GM21515 (cell line): Measurements from ENCODE around the gene WBP2.

Source experiments
- ATAC-seq: cut with Tn5 transposase; IDR thresholded peaks from one replicate; pipeline ENCODE4 v1.9.1; 2021; ENCODE audit not compliant: unreplicated experiment

WBP2 gene

DNA sequence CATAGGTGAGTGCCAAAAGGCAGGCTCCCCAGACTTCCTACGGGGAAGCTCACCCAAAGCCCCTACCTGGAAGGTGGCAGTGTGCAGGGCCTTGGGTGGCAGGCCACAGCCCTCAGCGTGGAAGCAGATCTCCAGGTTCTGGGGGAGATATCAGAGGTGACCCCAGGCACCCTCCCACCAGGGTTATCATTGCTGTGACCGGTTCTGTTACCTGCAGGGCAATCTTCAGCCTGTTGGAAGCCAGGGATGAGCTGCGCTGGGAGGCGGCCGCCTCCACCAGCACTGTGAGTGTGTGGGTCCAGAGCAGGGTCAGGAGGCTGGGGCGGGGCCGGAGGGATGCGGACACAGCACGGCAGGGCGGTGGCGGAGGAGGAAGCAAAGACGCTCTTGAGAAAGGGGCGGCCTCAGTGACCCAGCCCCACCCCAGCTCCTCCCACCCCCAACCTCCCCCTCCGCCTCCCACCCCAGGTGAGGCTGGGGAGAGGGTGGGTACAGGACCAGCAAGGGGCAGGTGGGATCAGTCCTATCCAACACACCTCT is 24.0 kb downstream of the WBP2 start:
- no peak for ATAC-seq

GRCh38 chr17:75830164-75831031 is 24.7 kb downstream of the WBP2 start:
- no peak for ATAC-seq

DNA sequence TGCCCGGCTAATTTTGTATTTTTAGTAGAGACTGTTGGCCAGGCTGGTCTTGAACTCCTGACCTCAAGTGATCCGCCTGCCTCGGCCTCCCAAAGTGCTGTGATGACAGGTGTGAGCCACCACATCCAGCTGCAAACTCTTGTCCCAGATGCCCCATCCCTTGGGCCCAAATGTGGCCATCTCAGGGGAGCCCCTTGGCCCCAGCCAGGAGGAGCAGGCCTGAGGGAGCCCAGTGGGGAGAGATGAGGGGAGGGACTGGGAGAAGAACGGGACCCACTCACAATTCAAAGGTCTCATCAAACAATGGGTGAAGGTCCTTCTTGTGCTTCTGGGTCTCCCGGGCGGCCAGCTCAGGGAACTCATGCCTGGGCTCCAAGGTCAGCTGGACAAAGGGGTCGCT is 25.4 kb downstream of the WBP2 start:
- ATAC-seq = no peak

GRCh38 chr17:75828741-75829140 is 26.4 kb downstream of the WBP2 start:
- no peak for ATAC-seq

- ATAC-seq = no peak
Observed at GRCh38 chr17:75828076-75828400, 27.1 kb downstream of the WBP2 start.

DNA sequence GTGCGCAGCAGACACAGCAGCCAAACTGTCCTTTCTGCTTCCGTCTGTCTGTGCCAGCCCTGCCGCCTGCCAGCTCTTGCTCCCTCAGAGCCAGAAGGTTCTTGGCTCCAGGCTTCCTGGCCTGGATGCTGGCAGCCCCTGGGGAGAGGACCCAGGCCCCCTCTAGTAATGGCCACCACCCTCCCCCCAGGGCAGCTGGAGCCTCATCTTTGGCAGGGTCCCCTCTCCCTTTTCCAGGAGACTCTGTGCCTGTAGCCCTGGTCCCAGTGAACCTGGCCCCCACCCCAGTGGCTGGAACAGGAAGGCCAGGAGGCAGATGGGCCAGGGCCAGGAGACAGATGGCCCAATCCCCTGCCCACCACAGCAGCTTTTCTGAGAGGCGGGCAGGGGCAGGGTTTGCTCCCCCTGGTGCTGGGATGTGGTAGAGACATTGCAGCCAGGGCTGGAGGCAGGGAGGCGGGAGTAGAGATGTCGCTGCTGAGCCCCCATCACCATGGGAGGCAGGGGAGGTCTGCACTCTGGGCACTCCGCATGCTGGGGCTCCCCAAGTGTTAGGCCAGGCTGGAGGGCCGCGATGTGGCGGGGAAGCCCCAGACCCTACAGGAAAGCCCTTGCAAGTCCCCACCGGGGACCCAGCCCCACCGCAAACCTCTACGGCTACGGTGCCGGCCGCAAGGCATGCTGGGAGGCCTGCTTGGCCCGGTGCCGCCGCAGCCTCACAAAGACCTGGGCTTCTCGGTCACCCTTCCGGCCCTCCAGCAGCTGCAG is 27.6 kb downstream of the WBP2 start:
- ATAC-seq = no peak

GRCh38 chr17:75826561-75827307 is 28.4 kb downstream of the WBP2 start:
- ATAC-seq = no peak

DNA sequence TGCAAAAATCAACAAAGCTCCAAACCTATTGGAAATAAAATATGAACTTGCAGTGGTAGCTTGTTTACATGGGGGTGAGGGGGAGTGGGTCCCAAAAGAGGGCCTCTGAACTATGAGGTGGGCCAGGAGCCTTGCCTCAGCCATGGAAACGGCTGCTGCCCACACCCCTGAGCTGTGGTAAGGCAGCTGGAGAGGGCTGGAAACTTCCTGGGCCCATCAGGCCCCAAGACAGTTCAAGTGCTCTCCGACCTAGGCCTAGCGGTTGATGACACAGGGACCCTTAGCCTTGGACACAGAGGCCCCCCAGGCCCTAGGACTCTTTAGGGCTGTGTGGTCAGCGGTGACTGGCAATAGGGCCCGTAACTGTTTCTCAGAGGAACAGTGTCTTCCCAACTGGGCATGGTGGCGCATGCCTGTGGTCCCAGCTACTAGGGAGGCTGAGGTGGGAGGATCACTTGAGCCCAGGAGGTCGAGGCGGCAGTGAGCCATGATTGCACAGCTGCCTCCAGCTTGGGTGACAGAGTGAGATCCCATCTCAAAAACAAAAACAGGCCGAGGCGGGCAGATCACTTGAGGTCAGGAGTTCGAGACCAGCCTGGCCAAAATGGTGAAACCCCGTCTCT is 29.3 kb downstream of the WBP2 start:
- no peak for ATAC-seq

DNA sequence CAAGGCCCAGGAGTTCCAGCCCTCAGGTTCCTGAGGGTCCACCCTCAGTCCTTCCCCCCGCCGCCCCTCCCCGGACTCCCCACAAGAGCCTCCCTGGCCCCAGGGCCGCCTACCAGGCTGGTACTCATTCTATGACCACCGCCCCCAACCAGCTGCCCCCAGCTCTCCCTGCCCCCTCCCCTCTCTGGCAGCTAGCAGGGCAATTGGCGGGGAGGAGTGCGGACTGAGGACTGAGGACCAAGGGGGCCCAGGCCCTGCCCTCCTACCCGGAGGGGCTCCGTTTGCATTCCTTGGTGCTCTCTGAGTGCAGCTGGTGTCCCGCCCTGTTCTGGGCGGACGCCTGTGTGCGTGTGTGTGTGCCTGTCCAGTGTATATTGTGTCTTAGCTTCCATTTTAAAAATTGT is 30.0 kb downstream of the WBP2 start:
- no peak for ATAC-seq

- no peak for ATAC-seq
Observed at GRCh38 chr17:75824666-75825065, 30.5 kb downstream of the WBP2 start.

- ATAC-seq = no peak
Observed at GRCh38 chr17:75824050-75824552, 31.0 kb downstream of the WBP2 start.

GRCh38 chr17:75823257-75824041 is 31.7 kb downstream of the WBP2 start:
- ATAC-seq = no peak

- ATAC-seq = no peak
Observed at GRCh38 chr17:75822800-75823166, 32.4 kb downstream of the WBP2 start.

GRCh38 chr17:75822119-75822799 is 32.9 kb downstream of the WBP2 start:
- ATAC-seq = no peak

DNA sequence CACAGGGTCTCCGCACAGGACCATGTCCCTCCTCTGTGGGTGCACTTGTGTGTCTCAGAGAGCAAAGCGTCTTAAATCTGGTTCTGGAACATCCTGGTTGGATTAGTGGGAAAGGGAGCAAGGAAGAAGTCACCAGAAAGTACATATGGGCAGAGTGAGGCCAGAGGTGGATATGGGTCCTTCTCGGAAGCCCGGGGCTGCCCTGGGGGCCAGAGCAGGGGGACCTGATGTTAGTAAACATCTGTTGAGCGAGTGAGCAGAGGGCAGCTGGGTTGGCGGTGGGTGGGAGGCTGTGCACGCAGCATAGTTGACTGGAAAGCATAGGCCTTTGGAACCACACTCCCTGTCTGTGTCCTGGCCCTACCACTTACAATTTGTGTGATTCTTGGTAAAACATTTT is 33.6 kb downstream of the WBP2 start:
- no peak for ATAC-seq

GRCh38 chr17:75820094-75821080 is 34.7 kb downstream of the WBP2 start:
- no peak for ATAC-seq

GRCh38 chr17:75819678-75820077 is 35.5 kb downstream of the WBP2 start:
- ATAC-seq = no peak

- no peak for ATAC-seq
Observed at GRCh38 chr17:75819116-75819515, 36.0 kb downstream of the WBP2 start.
